Neural crest cell (in vitro differentiated cells): ENCODE results near the gene GNPAT. TPM values are rescaled to one million over a fixed set of nuclear protein-coding genes. Genes with fewer than 3 reads are reported as not detected.

Experiments
- DNase-seq: peaks from one replicate; pipeline ENCODE4 v3.0.0; 2021; ENCODE audit warnings: low read depth, mixed read lengths, low spot score
- H3K27ac Mint-ChIP-seq: one replicate; pipeline ENCODE4 v1.8.0; 2021; ENCODE audit warnings: mild to moderate bottlenecking, mixed read lengths; ENCODE audit not compliant: unreplicated experiment
- H3K27me3 Mint-ChIP-seq: 2 replicates; pipeline ENCODE4 v1.8.0; 2021; ENCODE audit warnings: low read depth, mild to moderate bottlenecking, mixed read lengths
- H3K36me3 Mint-ChIP-seq: 2 replicates; pipeline ENCODE4 v1.8.0; 2021; ENCODE audit warnings: low read depth, mild to moderate bottlenecking, mixed read lengths
- H3K4me1 Mint-ChIP-seq: 2 replicates; pipeline ENCODE4 v1.8.0; 2021; ENCODE audit warnings: mixed read lengths
- H3K4me3 Mint-ChIP-seq: one replicate; pipeline ENCODE4 v1.8.0; 2021; ENCODE audit warnings: mild to moderate bottlenecking, mixed read lengths
- H3K9me3 Mint-ChIP-seq: 2 replicates; pipeline ENCODE4 v1.8.0; 2021; ENCODE audit warnings: mixed read lengths
- CTCF ChIP-seq: fragments of 200-600 bp; sonication (generic); conservative IDR thresholded peaks from 2 replicates; pipeline ENCODE4 v1.5.0; 2021; ENCODE audit warnings: antibody characterized with exemption, mild to moderate bottlenecking
- long read RNA-seq: library from polyadenylated mRNA; unstranded; transcript quantifications from one replicate; pipeline ENCODE4 v2.0.0, GENCODE V29; 2020
- total RNA-seq: library from RNA; stranded (reverse); gene quantifications from 2 replicates; pipeline ENCODE4 v1.2.1, GENCODE V29; 2021

The GNPAT gene
- total RNA-seq, result 69.2 and 70.3 TPM in 2 replicates
- long read RNA-seq, transcript GNPAT-201 (16 exons, 2,643 nt), result major isoform, 579 of 716 reads
- long read RNA-seq, partial matches to known transcripts, result 34 of 716 reads
- long read RNA-seq, other reads (novel, unspliced or antisense), result 100 of 716 reads

- TF ChIP-seq CTCF, result no peak
- Mint-ChIP-seq H3K4me3 (peak within 1 kb of the TSS; percentile 97), H3K9me3 (no peaks in the 10 kb centered on the region), H3K4me1 (peaks cover 27% of the 10 kb centered on the region), H3K36me3 (peaks cover 4% of the 10 kb centered on the region), H3K27ac (peak within 1 kb of the TSS; percentile 94), H3K27me3 (no peaks in the 10 kb centered on the region)
- peak; percentile 88 for DNase-seq
Measured at GRCh38 chr1:231240883-231241735, at the start of gene GNPAT. Gene GNPAT, plus strand, starts transcription at chr1:231241212. Its CDS starts 167 bp downstream, at chr1:231241379.

- Mint-ChIP-seq H3K4me3 (no peak overlapping the region), H3K36me3 (no peaks in the 10 kb centered on the region), H3K4me1 (no peaks in the 10 kb centered on the region), H3K9me3 (peaks cover 10% of the 10 kb centered on the region), H3K27ac (no peak overlapping the region), H3K27me3 (peaks cover 27% of the 10 kb centered on the region)
- DNase-seq, result no peak
- TF ChIP-seq CTCF, result no peak
Measured at GRCh38 chr1:231192620-231193163, 48.3 kb upstream of the GNPAT start.

GRCh38 chr1:231193710-231194340 lies 47.2 kb upstream of the GNPAT start:
- Mint-ChIP-seq H3K4me3 (no peak overlapping the region), H3K4me1 (no peaks in the 10 kb centered on the region), H3K27me3 (peaks cover 23% of the 10 kb centered on the region), H3K27ac (no peak overlapping the region), H3K9me3 (peaks cover 8% of the 10 kb centered on the region), H3K36me3 (no peaks in the 10 kb centered on the region)
- no peak for TF ChIP-seq CTCF
- DNase-seq, result no peak

- Mint-ChIP-seq H3K27ac (no peak overlapping the region), H3K27me3 (peaks cover 20% of the 10 kb centered on the region), H3K4me1 (no peaks in the 10 kb centered on the region), H3K36me3 (no peaks in the 10 kb centered on the region), H3K4me3 (no peak overlapping the region), H3K9me3 (peaks cover 3% of the 10 kb centered on the region)
- DNase-seq, result no peak
- TF ChIP-seq CTCF, result no peak
Measured at GRCh38 chr1:231194476-231194842, 46.6 kb upstream of the GNPAT start.

GRCh38 chr1:231194843-231195516 lies 46.0 kb upstream of the GNPAT start:
- H3K36me3 Mint-ChIP-seq, result no peaks in the 10 kb centered on the region
- H3K4me3 Mint-ChIP-seq, result no peak overlapping the region
- TF ChIP-seq CTCF, result no peak
- DNase-seq, result no peak
- H3K4me1 Mint-ChIP-seq, result no peaks in the 10 kb centered on the region
- H3K27ac Mint-ChIP-seq, result no peak overlapping the region
- peaks cover under 1% of the 10 kb centered on the region for H3K9me3 Mint-ChIP-seq
- H3K27me3 Mint-ChIP-seq, result peaks cover 18% of the 10 kb centered on the region
